ENCODE results near the gene RCSD1. TPM values are rescaled to one million over a fixed set of nuclear protein-coding genes. Genes with fewer than 3 reads are reported as not detected.
"Not testable (repeated sequence)": the region's sequence is repeated elsewhere in the genome, so short reads cannot be mapped to it uniquely, and the experiment has no call there.

The RCSD1 gene
- total and polyA plus RNA-seq, 2 donors (not counting 3 experiments of a cell fraction or from before 2014, with no cell fraction given): 0.08 to 1.00 TPM

GRCh38 chr1:167718914-167719691 lies 89.1 kb downstream of the RCSD1 start:
- Histone ChIP-seq H3K9me3 (replicated peaks; ENCODE audit: control insufficient read depth, insufficient read depth, low read length) (no peaks in the 10 kb centered on the region), H3K27me3 (ENCODE audit: control insufficient read depth in 2 of 2, insufficient read depth in 2 of 2, low read length in 2 of 2) (no peaks in the 10 kb centered on the region), H3K27ac (ENCODE audit: insufficient read depth, low read depth, low read length) (no peak overlapping the region), H3K4me3 (replicated peaks in 1 of 3; ENCODE audit: insufficient read depth in 1 of 3, low read depth in 1 of 3, low read length in 3 of 3) (no peak overlapping the region), H3K36me3 (ENCODE audit: control insufficient read depth in 2 of 2, extremely low read depth in 1 of 2, insufficient read depth in 2 of 2, low read length in 2 of 2) (no peaks in the 10 kb centered on the region), H3K9me1 (replicated peaks; ENCODE audit: control insufficient read depth, extremely low read depth, insufficient read depth, low read length) (no peaks in the 10 kb centered on the region), H3K4me1 (ENCODE audit: control insufficient read depth, extremely low read depth, insufficient read depth, low read length) (peaks cover 24% of the 10 kb centered on the region), H2AFZ (ENCODE audit: low read depth, low read length) (no peak overlapping the region), H3K79me2 (ENCODE audit: control insufficient read depth, insufficient read depth, low read length) (peaks cover 21% of the 10 kb centered on the region), H3K4me2 (ENCODE audit: insufficient read depth, low read length) (no peak overlapping the region), H4K20me1 (replicated peaks; ENCODE audit: control insufficient read depth, extremely low read depth, insufficient read depth, low read length) (no peaks in the 10 kb centered on the region), H3K9ac (replicated peaks; ENCODE audit: extremely low read depth, insufficient read depth, low read length) (no peak overlapping the region)
- ChIA-PET CTCF (no interaction called here), POLR2A (no interaction called here)
- TF ChIP-seq MAX (IDR thresholded peaks at IDR 0.05; ENCODE audit: insufficient read depth, insufficient read length) (no peak), POLR2A (IDR thresholded peaks at IDR 0.05; ENCODE audit: low read depth, low read length) (no peak), POLR2AphosphoS5 (IDR thresholded peaks at IDR 0.05; ENCODE audit: insufficient read depth, low read depth, low read length) (no peak), MYC (IDR thresholded peaks at IDR 0.05; ENCODE audit: low read depth, low read length) (no peak), GATA2 (IDR thresholded peaks at IDR 0.05; ENCODE audit: insufficient read depth, insufficient read length, low read depth, low read length) (no peak), FOS (IDR thresholded peaks at IDR 0.05; ENCODE audit: borderline replicate concordance, insufficient read depth, low read length) (no peak), EZH2 (IDR thresholded peaks at IDR 0.05; ENCODE audit: borderline replicate concordance, low read depth, low read length, severe bottlenecking) (no peak), CTCF (IDR thresholded peaks at IDR 0.05; ENCODE audit: extremely low read depth in 1 of 2, insufficient read depth in 1 of 2, low read depth in 1 of 2, low read length in 2 of 2) (no peak), JUN (IDR thresholded peaks at IDR 0.05; ENCODE audit: borderline replicate concordance, insufficient read depth, insufficient read length, low read depth) (no peak)
- dilution Hi-C loops (cut with MboI; ENCODE audit: extremely low pct_ligation_motif_present, low sequenced_read_pairs) (no loop called here), intact Hi-C loops (cut with micrococcal nuclease) (loop anchor here (10.0 kb wide), 1 partner anchor 1646 kb away; the partner anchor contains the start of genes BLZF1 and NME7)
- no peak for FAIRE-seq
- no TSS peak for BruUV-seq (replicated peaks)
- no peak for DNase-seq (ENCODE audit: low read depth, low spot score)

GRCh38 chr1:167719715-167720421 lies 89.8 kb downstream of the RCSD1 start:
- H3K27ac ChIP-seq (ENCODE audit: insufficient read depth, low read depth, low read length); BruUV-seq (replicated peaks); dilution Hi-C loops (cut with MboI; ENCODE audit: extremely low pct_ligation_motif_present, low sequenced_read_pairs); DNase-seq (ENCODE audit: low read depth, low spot score); H3K4me2 ChIP-seq (ENCODE audit: insufficient read depth, low read length); H3K27me3 ChIP-seq (ENCODE audit: control insufficient read depth in 2 of 2, insufficient read depth in 2 of 2, low read length in 2 of 2); H3K9ac ChIP-seq (replicated peaks; ENCODE audit: extremely low read depth, insufficient read depth, low read length); H2AFZ ChIP-seq (ENCODE audit: low read depth, low read length); FAIRE-seq; H3K9me3 ChIP-seq (replicated peaks; ENCODE audit: control insufficient read depth, insufficient read depth, low read length); POLR2A ChIA-PET; H3K36me3 ChIP-seq (ENCODE audit: control insufficient read depth in 2 of 2, extremely low read depth in 1 of 2, insufficient read depth in 2 of 2, low read length in 2 of 2); H3K9me1 ChIP-seq (replicated peaks; ENCODE audit: control insufficient read depth, extremely low read depth, insufficient read depth, low read length); H4K20me1 ChIP-seq (replicated peaks; ENCODE audit: control insufficient read depth, extremely low read depth, insufficient read depth, low read length); H3K4me3 ChIP-seq (replicated peaks in 1 of 3; ENCODE audit: insufficient read depth in 1 of 3, low read depth in 1 of 3, low read length in 3 of 3): not testable (repeated sequence)
- H3K79me2 ChIP-seq (ENCODE audit: control insufficient read depth, insufficient read depth, low read length): peaks cover 29% of the 10 kb centered on the region
- H3K4me1 ChIP-seq (ENCODE audit: control insufficient read depth, extremely low read depth, insufficient read depth, low read length): peaks cover 26% of the 10 kb centered on the region
- CTCF ChIA-PET: interaction anchor here (2.1 kb wide), 1 partner anchor 362 kb away, joined by 29 read pairs; no protein-coding TSS in a partner anchor
- intact Hi-C loops (cut with micrococcal nuclease): loop anchor here (5.0 to 10.0 kb wide), 2 partner anchors 417 to 1645 kb away; partner anchors contain the start of genes BLZF1, GPR161 and NME7
